Measurements from ENCODE around the gene AKAP13. TPM values are rescaled to one million over a fixed set of nuclear protein-coding genes. Genes with fewer than 3 reads are reported as not detected.
"Not testable (repeated sequence)": the region's sequence is repeated elsewhere in the genome, so short reads cannot be mapped to it uniquely, and the experiment has no call there.

The AKAP13 gene
- total and polyA plus RNA-seq, 7 donors: 21.6 to 142 (median 98.5) TPM

DNA sequence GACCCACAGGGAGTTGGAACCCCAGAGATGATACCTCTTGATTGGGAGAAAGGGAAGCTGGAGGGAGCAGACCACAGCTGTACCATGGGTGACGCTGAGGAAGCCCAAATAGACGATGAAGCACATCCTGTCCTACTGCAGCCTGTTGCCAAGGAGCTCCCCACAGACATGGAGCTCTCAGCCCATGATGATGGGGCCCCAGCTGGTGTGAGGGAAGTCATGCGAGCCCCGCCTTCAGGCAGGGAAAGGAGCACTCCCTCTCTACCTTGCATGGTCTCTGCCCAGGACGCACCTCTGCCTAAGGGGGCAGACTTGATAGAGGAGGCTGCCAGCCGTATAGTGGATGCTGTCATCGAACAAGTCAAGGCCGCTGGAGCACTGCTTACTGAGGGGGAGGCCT, 201.1 kb downstream of the AKAP13 start:
- no peaks in the 10 kb centered on the region for H3K9me3 ChIP-seq
- H3K4me1 ChIP-seq: peaks cover 0 to 65% (median 36%) of the 10 kb centered on the region in 4 donors
- intact Hi-C loops (cut with DNase I): no loop called here
- peak in 3 of 4 donors; percentile 8 to 70 (median 54) for TF ChIP-seq EP300 (IDR thresholded peaks at IDR 0.05)
- peak in 1 of 2 donors; percentile 14 for TF ChIP-seq POLR2A (IDR thresholded peaks at IDR 0.05)
- TF ChIP-seq POLR2AphosphoS5 (IDR thresholded peaks at IDR 0.05): peak in 3 of 4 donors; percentile 30 to 55 (median 49)
- TF ChIP-seq, protein P1, sequence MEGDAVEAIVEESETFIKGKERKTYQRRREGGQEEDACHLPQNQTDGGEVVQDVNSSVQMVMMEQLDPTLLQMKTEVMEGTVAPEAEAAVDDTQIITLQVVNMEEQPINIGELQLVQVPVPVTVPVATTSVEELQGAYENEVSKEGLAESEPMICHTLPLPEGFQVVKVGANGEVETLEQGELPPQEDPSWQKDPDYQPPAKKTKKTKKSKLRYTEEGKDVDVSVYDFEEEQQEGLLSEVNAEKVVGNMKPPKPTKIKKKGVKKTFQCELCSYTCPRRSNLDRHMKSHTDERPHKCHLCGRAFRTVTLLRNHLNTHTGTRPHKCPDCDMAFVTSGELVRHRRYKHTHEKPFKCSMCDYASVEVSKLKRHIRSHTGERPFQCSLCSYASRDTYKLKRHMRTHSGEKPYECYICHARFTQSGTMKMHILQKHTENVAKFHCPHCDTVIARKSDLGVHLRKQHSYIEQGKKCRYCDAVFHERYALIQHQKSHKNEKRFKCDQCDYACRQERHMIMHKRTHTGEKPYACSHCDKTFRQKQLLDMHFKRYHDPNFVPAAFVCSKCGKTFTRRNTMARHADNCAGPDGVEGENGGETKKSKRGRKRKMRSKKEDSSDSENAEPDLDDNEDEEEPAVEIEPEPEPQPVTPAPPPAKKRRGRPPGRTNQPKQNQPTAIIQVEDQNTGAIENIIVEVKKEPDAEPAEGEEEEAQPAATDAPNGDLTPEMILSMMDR (IDR thresholded peaks at IDR 0.05): no peak
- peak; percentile 81 for DNase-seq
- WGBS, 2 donors: 36 to 65% methylated on average over 8 of the region's 8 CpGs
- H3K27ac ChIP-seq: peak overlapping the region; percentile 72 to 84 (median 74)
- no peaks in the 10 kb centered on the region for H3K27me3 ChIP-seq
- H3K4me3 ChIP-seq: peak overlapping the region in 3 of 4 donors; percentile 25 to 41 (median 34)
- H3K36me3 ChIP-seq: peaks cover 0 to 30% (median 7%) of the 10 kb centered on the region in 4 donors

DNA sequence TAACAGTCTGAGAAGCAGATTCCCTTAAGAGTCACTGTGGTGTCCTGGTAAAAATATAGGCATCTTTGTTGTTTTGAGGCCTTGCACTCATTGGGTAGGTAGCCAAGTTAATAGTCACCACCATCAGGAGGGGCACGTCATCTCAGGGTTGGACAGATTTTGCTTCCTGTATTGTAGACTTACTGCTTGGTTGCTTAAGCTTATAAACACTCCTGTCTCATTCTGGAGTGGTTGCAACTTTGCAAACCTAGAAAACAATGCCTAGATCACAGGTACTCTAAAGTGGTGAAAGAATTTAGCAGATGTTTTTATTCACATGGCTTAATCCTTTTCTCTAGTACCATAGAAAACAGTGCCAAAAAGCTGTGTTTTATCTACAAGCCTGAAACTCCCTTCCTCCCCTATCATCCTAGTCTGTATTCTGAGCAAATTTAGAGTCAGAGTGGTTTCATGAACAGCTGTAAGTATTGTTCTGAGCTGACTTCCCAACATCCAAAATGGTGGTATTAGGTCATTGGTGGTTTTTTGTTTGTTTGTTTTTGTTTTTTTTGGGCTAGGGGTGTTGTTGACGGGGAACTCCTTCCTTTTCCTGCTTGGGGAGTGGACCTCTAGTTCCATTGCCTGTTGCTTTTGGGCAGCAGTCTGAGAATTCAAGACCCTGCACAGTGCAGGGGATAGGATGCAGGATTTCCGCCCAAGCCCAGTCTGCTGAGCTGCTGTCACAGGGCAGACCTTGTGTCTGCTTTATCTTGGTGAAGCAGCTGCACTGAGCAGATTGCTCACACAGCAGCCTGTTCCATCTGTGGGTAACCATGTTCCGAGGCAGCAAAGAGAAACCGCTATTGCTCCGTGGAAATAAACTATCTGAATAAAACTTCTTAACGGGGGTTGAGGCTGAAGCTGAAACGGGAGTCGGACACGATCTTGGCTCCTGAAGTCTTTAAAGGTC, 202.0 kb downstream of the AKAP13 start:
- intact Hi-C loops (cut with DNase I): no loop called here
- DNase-seq: peak; percentile 77
- Histone ChIP-seq H3K27ac (peak overlapping the region; percentile 72 to 84 (median 74)), H3K4me1 (peaks cover 0 to 62% (median 33%) of the 10 kb centered on the region in 4 donors), H3K9me3 (no peaks in the 10 kb centered on the region), H3K27me3 (no peaks in the 10 kb centered on the region), H3K36me3 (peaks cover 0 to 32% (median 7%) of the 10 kb centered on the region in 4 donors), H3K4me3 (peak overlapping the region; percentile 13 to 41 (median 30))
- WGBS, 2 donors: 4 to 8% methylated on average over 10 of the region's 10 CpGs
- TF ChIP-seq EP300 (IDR thresholded peaks at IDR 0.05): no peak
- TF ChIP-seq, protein P1 (IDR thresholded peaks at IDR 0.05): no peak
- TF ChIP-seq POLR2AphosphoS5 (IDR thresholded peaks at IDR 0.05): peak in 3 of 4 donors; percentile 70 to 78 (median 72)

- no peaks in the 10 kb centered on the region for H3K9me3 ChIP-seq
- H3K4me3 ChIP-seq: peak overlapping the region; percentile 13 to 41 (median 30)
- H3K27me3 ChIP-seq: no peaks in the 10 kb centered on the region
- intact Hi-C loops (cut with DNase I): no loop called here
- no peak for TF ChIP-seq POLR2A (IDR thresholded peaks at IDR 0.05)
- TF ChIP-seq POLR2AphosphoS5 (IDR thresholded peaks at IDR 0.05): no peak
- TF ChIP-seq, protein P1 (IDR thresholded peaks at IDR 0.05): no peak
- TF ChIP-seq EP300 (IDR thresholded peaks at IDR 0.05): no peak
- WGBS, 2 donors: 29 to 34% methylated on average over 4 of the region's 4 CpGs
- peaks cover 0 to 32% (median 7%) of the 10 kb centered on the region in 4 donors for H3K36me3 ChIP-seq
- H3K4me1 ChIP-seq: peaks cover 0 to 63% (median 35%) of the 10 kb centered on the region in 4 donors
- no peak for DNase-seq
- H3K27ac ChIP-seq: peak overlapping the region; percentile 72 to 84 (median 74)
Observed at GRCh38 chr15:85583442-85583841, 203.0 kb downstream of the AKAP13 start.

- H3K27ac ChIP-seq: peak overlapping the region; percentile 72 to 84 (median 74)
- intact Hi-C loops (cut with DNase I): no loop called here
- H3K4me1 ChIP-seq: peaks cover 0 to 68% (median 39%) of the 10 kb centered on the region in 4 donors
- whole genome bisulfite sequencing, 2 donors: 12 to 20% methylated on average over 3 of the region's 3 CpGs
- no peaks in the 10 kb centered on the region for H3K27me3 ChIP-seq
- no peaks in the 10 kb centered on the region for H3K9me3 ChIP-seq
- H3K4me3 ChIP-seq: peak overlapping the region in 3 of 4 donors; percentile 25 to 41 (median 34)
- peak; percentile 75 for DNase-seq
- TF ChIP-seq EP300 (IDR thresholded peaks at IDR 0.05) (no peak), POLR2AphosphoS5 (IDR thresholded peaks at IDR 0.05) (peak in 2 of 4 donors; percentile 17 to 56)
- H3K36me3 ChIP-seq: peaks cover 0 to 32% (median 7%) of the 10 kb centered on the region in 4 donors
Observed at GRCh38 chr15:85583923-85584390, 203.6 kb downstream of the AKAP13 start.

DNA sequence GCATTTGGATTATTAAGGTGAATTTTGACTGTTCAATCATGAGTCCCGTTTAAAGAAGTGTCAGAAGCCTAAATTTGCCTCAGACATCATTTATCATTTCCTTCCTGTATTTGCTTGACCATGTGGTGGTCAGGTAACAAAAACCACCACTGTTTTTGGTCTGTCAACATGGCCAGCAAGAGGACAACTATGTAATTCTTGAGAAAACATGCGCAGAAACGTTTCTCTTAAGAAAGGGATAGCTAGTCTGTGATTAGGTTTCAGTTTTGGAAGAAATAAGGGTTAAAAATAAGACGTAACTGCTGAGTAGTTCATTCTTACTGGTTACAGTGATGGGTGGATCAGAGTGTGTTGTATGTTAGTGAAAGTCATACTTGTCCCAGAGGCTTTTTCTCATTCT, 204.5 kb downstream of the AKAP13 start:
- peak overlapping the region in 1 of 4 donors; percentile 41 for H3K4me3 ChIP-seq

DNA sequence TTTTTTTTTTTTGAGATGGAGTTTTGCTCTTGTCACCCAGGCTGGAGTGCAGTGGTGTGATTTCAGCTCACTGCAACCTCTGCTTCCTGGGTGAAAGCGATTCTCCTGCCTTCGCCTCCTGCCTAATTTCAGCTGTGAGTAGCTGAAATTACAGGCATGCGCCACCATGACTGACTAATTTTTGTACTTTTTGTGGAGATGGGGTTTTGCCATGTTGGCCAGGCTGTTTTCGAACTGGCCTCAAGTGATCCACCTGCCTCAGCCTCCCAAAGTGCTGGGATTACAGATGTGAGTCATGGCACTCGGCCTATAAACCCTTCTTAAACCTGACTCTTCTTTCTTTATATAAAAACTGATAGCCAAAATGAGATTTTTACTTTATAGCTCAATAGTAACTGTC, 205.8 kb downstream of the AKAP13 start:
- H3K27ac ChIP-seq: peak overlapping the region in 1 of 4 donors; percentile 84
- H3K4me3 ChIP-seq; H3K9me3 ChIP-seq; H3K27me3 ChIP-seq; intact Hi-C loops (cut with DNase I); DNase-seq: not testable (repeated sequence)
- 85 to 86% methylated on average over 5 of the region's 5 CpGs for WGBS, 2 donors
- H3K36me3 ChIP-seq: peaks cover 0 to 11% (median 4%) of the 10 kb centered on the region in 4 donors
- peaks cover 0 to 68% (median 38%) of the 10 kb centered on the region in 4 donors for H3K4me1 ChIP-seq

More for the DNA sequence above, 204.5 kb downstream of the AKAP13 start:
- no peak for DNase-seq
- WGBS, 2 donors: 45% methylated on average over 4 of the region's 4 CpGs
- Histone ChIP-seq H3K36me3 (peaks cover 0 to 24% (median 7%) of the 10 kb centered on the region in 4 donors), H3K27me3 (no peaks in the 10 kb centered on the region), H3K9me3 (no peaks in the 10 kb centered on the region), H3K4me1 (peaks cover 0 to 68% (median 38%) of the 10 kb centered on the region in 4 donors), H3K27ac (peak overlapping the region in 2 of 4 donors; percentile 72 to 84)
- TF ChIP-seq EP300 (IDR thresholded peaks at IDR 0.05) (no peak), POLR2A (IDR thresholded peaks at IDR 0.05) (no peak), POLR2AphosphoS5 (IDR thresholded peaks at IDR 0.05) (no peak)
- TF ChIP-seq, protein P1 (IDR thresholded peaks at IDR 0.05): no peak
- intact Hi-C loops (cut with DNase I): no loop called here
